Upper lobe of right lung (tissue), 1 donor: ENCODE results near the gene ITPR3. TPM values are rescaled to one million over a fixed set of nuclear protein-coding genes. Genes with fewer than 3 reads are reported as not detected.

ENCODE experiments used
- ATAC-seq: fragments of 200-7000 bp; cut with Tn5 transposase; one replicate; pipeline ENCODE4 v1.9.1; 2020; ENCODE audit warnings: mild to moderate bottlenecking, moderate library complexity
- DNase-seq: peaks from one replicate; pipeline ENCODE4 v3.0.0-alpha.2; 2020
- H3K27ac ChIP-seq: fragments of 200-600 bp; one replicate; pipeline ENCODE4 v1.8.0; 2022
- H3K27me3 ChIP-seq: fragments of 200-600 bp; one replicate; pipeline ENCODE4 v1.8.0; 2022; ENCODE audit warnings: mild to moderate bottlenecking
- H3K36me3 ChIP-seq: fragments of 200-600 bp; one replicate; pipeline ENCODE4 v1.8.0; 2022
- H3K4me1 ChIP-seq: fragments of 200-600 bp; one replicate; pipeline ENCODE4 v1.8.0; 2022
- H3K4me3 ChIP-seq: fragments of 200-600 bp; one replicate; pipeline ENCODE4 v1.8.0; 2022; ENCODE audit warnings: mild to moderate bottlenecking
- H3K9me3 ChIP-seq: fragments of 200-600 bp; one replicate; pipeline ENCODE4 v1.8.0; 2022
- intact Hi-C: fragments of 100-400 bp; cut with DNase I; formaldehyde crosslinking; loops from one replicate; pipeline ENCODE4 v1.11.0; 2022
- total RNA-seq: library from RNA; stranded (reverse); fragmentation: NEBNext Ultra II Directional; extraction: Animal tissue kit (Norgen Biotek cat#: 25700); gene quantifications from one replicate; pipeline ENCODE4 v1.2.1, GENCODE V29; 2021
- TF ChIP-seq, protein P1 (sequence below): fragments of 200-600 bp; IDR thresholded peaks from one replicate; pipeline ENCODE4 v1.8.0; 2022; ENCODE audit warnings: antibody characterized with exemption
- donor health status: DM: no; HTN: yes; CAD: no; lungs with severe emphysema.

Gene ITPR3
- total RNA-seq, 1 donor from 2014 or later, result 111 TPM

DNA sequence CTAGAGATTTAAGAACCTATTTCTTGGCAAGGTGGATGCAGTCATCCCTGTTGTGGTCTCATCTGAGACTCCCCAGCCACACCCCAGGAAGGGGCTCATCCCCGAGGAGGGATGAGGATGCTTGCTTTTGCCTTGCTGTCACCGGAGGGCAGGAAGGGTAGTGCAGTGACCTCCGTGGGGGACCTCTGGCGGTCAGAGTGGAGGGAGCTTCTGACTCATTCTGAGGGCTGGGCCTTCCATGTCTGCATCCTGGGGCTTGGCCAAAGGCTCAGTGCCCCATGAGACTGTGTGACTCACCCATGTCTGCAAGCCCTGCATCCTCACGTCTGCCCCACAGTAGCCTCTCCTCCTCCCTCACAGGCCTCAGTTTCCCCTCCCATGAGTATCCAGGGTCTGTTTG lies 51.7 kb downstream of the ITPR3 start:
- Histone ChIP-seq H3K9me3 (no peaks in the 10 kb centered on the region), H3K27me3 (no peaks in the 10 kb centered on the region), H3K27ac (no peak overlapping the region), H3K4me3 (no peak overlapping the region), H3K36me3 (peaks cover 90% of the 10 kb centered on the region), H3K4me1 (no peaks in the 10 kb centered on the region)
- intact Hi-C loops, result no loop called here
- DNase-seq (no peak), ATAC-seq (peak; percentile 57)
- TF ChIP-seq, protein P1, sequence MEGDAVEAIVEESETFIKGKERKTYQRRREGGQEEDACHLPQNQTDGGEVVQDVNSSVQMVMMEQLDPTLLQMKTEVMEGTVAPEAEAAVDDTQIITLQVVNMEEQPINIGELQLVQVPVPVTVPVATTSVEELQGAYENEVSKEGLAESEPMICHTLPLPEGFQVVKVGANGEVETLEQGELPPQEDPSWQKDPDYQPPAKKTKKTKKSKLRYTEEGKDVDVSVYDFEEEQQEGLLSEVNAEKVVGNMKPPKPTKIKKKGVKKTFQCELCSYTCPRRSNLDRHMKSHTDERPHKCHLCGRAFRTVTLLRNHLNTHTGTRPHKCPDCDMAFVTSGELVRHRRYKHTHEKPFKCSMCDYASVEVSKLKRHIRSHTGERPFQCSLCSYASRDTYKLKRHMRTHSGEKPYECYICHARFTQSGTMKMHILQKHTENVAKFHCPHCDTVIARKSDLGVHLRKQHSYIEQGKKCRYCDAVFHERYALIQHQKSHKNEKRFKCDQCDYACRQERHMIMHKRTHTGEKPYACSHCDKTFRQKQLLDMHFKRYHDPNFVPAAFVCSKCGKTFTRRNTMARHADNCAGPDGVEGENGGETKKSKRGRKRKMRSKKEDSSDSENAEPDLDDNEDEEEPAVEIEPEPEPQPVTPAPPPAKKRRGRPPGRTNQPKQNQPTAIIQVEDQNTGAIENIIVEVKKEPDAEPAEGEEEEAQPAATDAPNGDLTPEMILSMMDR, result peak; percentile 45

- H3K27me3 ChIP-seq, result no peaks in the 10 kb centered on the region
- H3K27ac ChIP-seq, result no peak overlapping the region
- peaks cover 89% of the 10 kb centered on the region for H3K36me3 ChIP-seq
- no peak for DNase-seq
- intact Hi-C loops, result no loop called here
- H3K4me1 ChIP-seq, result no peaks in the 10 kb centered on the region
- TF ChIP-seq, protein P1, result no peak
- H3K4me3 ChIP-seq, result no peak overlapping the region
- no peak for ATAC-seq
- no peaks in the 10 kb centered on the region for H3K9me3 ChIP-seq
Measured at GRCh38 chr6:33673851-33674250, 52.7 kb downstream of the ITPR3 start.

GRCh38 chr6:33675968-33676367 lies 54.8 kb downstream of the ITPR3 start:
- no peak overlapping the region for H3K27ac ChIP-seq
- H3K4me1 ChIP-seq, result no peaks in the 10 kb centered on the region
- TF ChIP-seq, protein P1, result no peak
- intact Hi-C loops, result no loop called here
- no peak for ATAC-seq
- H3K36me3 ChIP-seq, result peaks cover 90% of the 10 kb centered on the region
- no peaks in the 10 kb centered on the region for H3K9me3 ChIP-seq
- DNase-seq, result no peak
- H3K27me3 ChIP-seq, result no peaks in the 10 kb centered on the region
- no peak overlapping the region for H3K4me3 ChIP-seq

DNA sequence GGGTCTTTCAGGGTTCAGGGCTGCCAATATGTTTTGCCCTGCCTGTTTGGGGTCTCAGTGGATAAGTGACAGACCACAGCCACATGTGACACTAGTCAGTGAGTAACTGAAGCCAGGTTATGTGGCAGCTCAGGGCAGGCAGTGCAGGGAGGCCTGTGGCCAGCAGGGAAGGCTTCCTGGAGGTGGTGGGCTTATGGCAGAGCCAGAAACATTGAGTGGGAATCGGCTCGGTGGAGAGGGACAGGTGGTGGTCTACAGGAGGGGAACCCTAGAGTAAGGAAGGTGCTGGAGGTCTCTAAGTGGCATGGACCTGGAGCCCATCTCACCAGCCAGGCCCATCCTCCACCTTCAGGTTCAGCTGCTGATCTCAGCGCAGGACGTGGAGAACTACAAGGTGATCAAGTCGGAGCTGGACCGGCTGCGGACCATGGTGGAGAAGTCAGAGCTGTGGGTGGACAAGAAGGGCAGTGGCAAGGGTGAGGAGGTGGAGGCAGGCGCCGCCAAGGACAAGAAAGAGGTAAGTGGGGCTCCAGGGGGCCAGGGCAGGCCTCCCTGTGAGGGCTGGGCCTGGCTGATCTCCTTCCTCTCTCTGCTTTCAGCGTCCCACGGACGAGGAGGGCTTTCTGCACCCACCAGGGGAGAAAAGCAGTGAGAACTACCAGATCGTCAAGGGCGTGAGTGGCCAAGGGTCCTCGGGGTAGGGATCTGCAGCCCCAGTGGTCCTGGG lies 55.5 kb downstream of the ITPR3 start:
- DNase-seq, result no peak
- intact Hi-C loops, result no loop called here
- no peak overlapping the region for H3K4me3 ChIP-seq
- ATAC-seq, result no peak
- no peak overlapping the region for H3K27ac ChIP-seq
- H3K4me1 ChIP-seq, result no peaks in the 10 kb centered on the region
- TF ChIP-seq, protein P1, result no peak
- peaks cover 90% of the 10 kb centered on the region for H3K36me3 ChIP-seq
- no peaks in the 10 kb centered on the region for H3K27me3 ChIP-seq
- H3K9me3 ChIP-seq, result no peaks in the 10 kb centered on the region

DNA sequence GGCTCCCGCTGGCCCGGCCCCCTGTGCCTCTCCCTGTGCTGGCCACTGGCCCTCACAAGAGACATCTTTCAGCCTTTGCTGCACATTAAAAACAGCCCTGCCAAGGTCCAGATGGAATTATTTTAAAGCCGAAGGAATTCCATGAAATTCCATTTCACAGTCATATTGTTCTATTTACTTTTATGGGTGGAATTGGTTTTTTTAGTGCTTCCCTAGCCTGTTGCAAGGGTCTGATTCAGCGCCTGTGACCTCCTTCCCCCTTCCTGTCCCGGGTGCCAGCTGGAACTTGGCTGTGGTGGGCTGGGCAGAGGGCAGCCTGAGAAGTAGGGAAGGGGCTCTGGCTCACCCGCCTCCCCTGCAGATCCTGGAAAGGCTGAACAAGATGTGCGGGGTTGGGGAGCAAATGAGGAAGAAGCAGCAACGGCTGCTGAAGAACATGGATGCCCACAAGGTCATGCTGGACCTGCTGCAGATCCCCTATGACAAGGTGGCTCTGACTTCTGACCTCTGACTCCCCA lies 56.1 kb downstream of the ITPR3 start:
- peaks cover 90% of the 10 kb centered on the region for H3K36me3 ChIP-seq

More for the DNA sequence above, 56.1 kb downstream of the ITPR3 start:
- TF ChIP-seq, protein P1, result no peak
- ATAC-seq (no peak), DNase-seq (no peak)
- Histone ChIP-seq H3K27ac (no peak overlapping the region), H3K4me3 (no peak overlapping the region), H3K4me1 (no peaks in the 10 kb centered on the region), H3K9me3 (no peaks in the 10 kb centered on the region), H3K27me3 (no peaks in the 10 kb centered on the region)
- intact Hi-C loops, result no loop called here
